Activated CD4-positive, alpha-beta T cell treated with anti-CD3 and anti-CD28 coated beads for 36 hours (primary cell): ENCODE results near the gene CORT. TPM values are rescaled to one million over a fixed set of nuclear protein-coding genes. Genes with fewer than 3 reads are reported as not detected.
"Not testable (repeated sequence)": the region's sequence is repeated elsewhere in the genome, so short reads cannot be mapped to it uniquely, and the experiment has no call there.

ENCODE experiments used
- ATAC-seq: fragments of 200-7000 bp; cut with Tn5 transposase; one replicate; pipeline ENCODE4 v1.10.0; 2021; ENCODE audit warnings: mild to moderate bottlenecking, moderate library complexity
- CTCF ChIA-PET: fragments of 350-600 bp; sonication (Branson Sonifier 250); formaldehyde crosslinking; loops from one replicate; lab custom pipeline; 2021; ENCODE audit warnings: antibody characterized with exemption; lab: Charles Lee
- POLR2A ChIA-PET: fragments of 350-600 bp; sonication (Branson Sonifier 250); formaldehyde crosslinking; loops from one replicate; lab custom pipeline; 2021; ENCODE audit warnings: antibody characterized with exemption, inconsistent platforms; lab: Charles Lee
- DNase-seq: peaks from one replicate; pipeline ENCODE4 v3.0.0-alpha.2; 2020
- H3K27ac Mint-ChIP-seq: one replicate; pipeline ENCODE4 v1.8.0; 2021; ENCODE audit warnings: mixed read lengths
- H3K27me3 Mint-ChIP-seq: one replicate; pipeline ENCODE4 v1.8.0; 2021; ENCODE audit warnings: mixed read lengths
- H3K36me3 Mint-ChIP-seq: one replicate; pipeline ENCODE4 v1.8.0; 2021; ENCODE audit warnings: low read depth, mixed read lengths
- H3K4me1 Mint-ChIP-seq: one replicate; pipeline ENCODE4 v1.8.0; 2021; ENCODE audit warnings: mixed read lengths
- H3K4me3 Mint-ChIP-seq: one replicate; pipeline ENCODE4 v1.8.0; 2021; ENCODE audit warnings: mild to moderate bottlenecking, moderate library complexity, mixed read lengths
- H3K9me3 Mint-ChIP-seq: one replicate; pipeline ENCODE4 v1.8.0; 2021; ENCODE audit warnings: low read depth, mixed read lengths
- intact Hi-C, 2 experiments: fragments of 100-400 bp; cut with DNase I in 1 of 2; cut with micrococcal nuclease in 1 of 2; formaldehyde crosslinking; loops; one replicate each; pipeline versions ENCODE4 v1.14.2 to v1.15.1; 2022 to 2024; cut with DNase I, micrococcal nuclease
- total RNA-seq, 2 experiments: library from RNA; stranded (reverse); gene quantifications; one replicate each; pipeline ENCODE4 v1.2.3, GENCODE V29; 2021

The CORT gene, protein sequence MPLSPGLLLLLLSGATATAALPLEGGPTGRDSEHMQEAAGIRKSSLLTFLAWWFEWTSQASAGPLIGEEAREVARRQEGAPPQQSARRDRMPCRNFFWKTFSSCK
- under 1 TPM in 1 of 2 experiments, not detected in 1; 0.16 TPM for total RNA-seq

GRCh38 chr1:10449751-10450150 is at the start of gene CORT:
Gene CORT (plus strand): TSS chr1:10450031. CDS start chr1:10450224, 193 bp downstream.
- no peak for DNase-seq
- POLR2A ChIA-PET: interaction anchor here (0.5 to 0.6 kb wide), 2 partner anchors 9 to 920 kb away, joined by 3 read pairs; no protein-coding TSS in a partner anchor
- intact Hi-C loops: no loop called here
- H3K27me3 Mint-ChIP-seq: no peaks in the 10 kb centered on the region
- peaks cover 11% of the 10 kb centered on the region for H3K36me3 Mint-ChIP-seq
- no peak within 1 kb of the TSS for H3K27ac Mint-ChIP-seq
- H3K4me3 Mint-ChIP-seq: no peak within 1 kb of the TSS
- CTCF ChIA-PET: interaction anchor here (0.6 to 1.0 kb wide), 3 partner anchors 13 to 45 kb away, joined by 3 to 4 read pairs (median 3); no protein-coding TSS in a partner anchor
- H3K9me3 Mint-ChIP-seq: no peaks in the 10 kb centered on the region
- peaks cover 3% of the 10 kb centered on the region for H3K4me1 Mint-ChIP-seq
- ATAC-seq: no peak

- ChIA-PET POLR2A (no interaction called here), CTCF (interaction anchor here (0.6 to 1.4 kb wide), 4 partner anchors 13 to 1542 kb away, joined by 3 to 4 read pairs (median 3); no protein-coding TSS in a partner anchor)
These were observed 48.5 kb upstream of the CORT start for GRCh38 chr1:10401281-10401680.

DNA sequence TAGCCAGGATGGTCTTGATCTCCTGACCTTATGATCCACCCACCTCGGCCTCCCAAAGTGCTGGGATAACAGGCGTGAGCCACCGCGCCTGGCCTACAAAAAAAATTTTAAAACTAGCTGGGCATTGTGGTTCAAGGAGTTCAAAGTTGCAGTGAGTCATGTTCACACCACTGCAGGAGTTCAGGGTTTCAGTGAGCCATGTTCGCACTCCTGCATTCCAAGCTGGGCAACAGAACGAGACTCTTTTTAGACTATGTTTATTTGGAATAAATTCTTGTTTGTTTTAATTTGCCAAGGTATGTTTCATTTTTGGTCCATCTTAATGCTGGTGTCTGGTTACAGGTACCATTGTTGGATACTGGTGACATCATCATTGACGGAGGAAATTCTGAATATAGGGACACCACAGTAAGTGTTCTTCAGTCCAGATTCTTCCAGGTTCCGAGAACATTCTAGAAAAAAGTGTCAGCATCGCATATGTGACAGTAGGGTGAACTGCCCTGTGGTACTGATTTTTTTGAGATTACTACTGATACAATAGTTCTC is 47.0 kb upstream of the CORT start:
- DNase-seq: no peak
- Mint-ChIP-seq H3K4me3 (no peak overlapping the region), H3K36me3 (peaks cover 49% of the 10 kb centered on the region), H3K4me1 (peaks cover 31% of the 10 kb centered on the region), H3K27me3 (no peaks in the 10 kb centered on the region), H3K27ac (no peak overlapping the region), H3K9me3 (no peaks in the 10 kb centered on the region)
- POLR2A ChIA-PET: no interaction called here
- no peak for ATAC-seq
- CTCF ChIA-PET: no interaction called here
- intact Hi-C loops: no loop called here

More at GRCh38 chr1:10401281-10401680, 48.5 kb upstream of the CORT start:
- Mint-ChIP-seq H3K4me3 (no peak overlapping the region), H3K9me3 (no peaks in the 10 kb centered on the region), H3K27me3 (no peaks in the 10 kb centered on the region), H3K4me1 (peaks cover 31% of the 10 kb centered on the region), H3K27ac (no peak overlapping the region), H3K36me3 (peaks cover 34% of the 10 kb centered on the region)
- no peak for DNase-seq
- intact Hi-C loops: no loop called here
- no peak for ATAC-seq

GRCh38 chr1:10407201-10407600 is 42.6 kb upstream of the CORT start:
- ChIA-PET POLR2A (no interaction called here), CTCF (interaction anchor here (0.6 kb wide), 1 partner anchor 42 kb away, joined by 3 read pairs; no protein-coding TSS in a partner anchor)
- peaks cover 54% of the 10 kb centered on the region for H3K36me3 Mint-ChIP-seq
- H3K27ac Mint-ChIP-seq: no peak overlapping the region
- no peaks in the 10 kb centered on the region for H3K9me3 Mint-ChIP-seq
- ATAC-seq (no peak), DNase-seq (no peak)
- no peak overlapping the region for H3K4me3 Mint-ChIP-seq
- intact Hi-C loops: no loop called here
- H3K27me3 Mint-ChIP-seq: no peaks in the 10 kb centered on the region
- peaks cover 9% of the 10 kb centered on the region for H3K4me1 Mint-ChIP-seq

DNA sequence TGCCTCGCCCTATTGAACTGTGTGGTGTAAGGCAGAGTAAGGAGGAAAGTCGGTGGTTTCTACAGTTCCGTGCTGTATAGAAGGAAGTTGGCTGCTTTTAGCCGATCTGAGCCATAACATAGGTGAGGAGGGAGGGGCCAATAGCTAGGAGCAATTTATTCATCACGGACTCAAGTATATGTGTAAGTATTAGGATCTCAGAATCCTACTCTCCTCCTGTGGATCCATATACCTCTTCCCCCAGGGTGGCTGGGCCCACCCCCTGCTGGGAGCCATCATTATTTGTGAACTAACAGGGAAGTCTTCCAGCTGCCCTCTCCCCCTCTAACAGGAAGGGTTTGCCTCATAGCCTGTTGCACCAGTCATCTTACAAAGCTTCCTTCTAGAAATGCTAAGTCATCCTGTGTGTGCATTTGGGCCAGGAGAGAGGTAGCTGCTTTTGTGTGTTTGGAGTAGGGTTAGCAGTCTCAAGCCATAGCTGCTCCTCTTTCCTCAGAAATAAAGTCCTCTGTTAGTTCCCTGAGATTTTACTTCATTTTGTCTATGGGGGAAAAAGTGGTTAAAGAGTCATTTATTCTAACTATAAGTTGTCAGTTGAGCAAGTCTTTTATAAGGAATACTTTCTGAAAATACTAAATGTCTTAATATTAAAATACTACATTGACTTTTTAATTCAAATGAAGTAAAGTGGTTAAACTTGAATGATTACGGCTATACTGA is 34.5 kb upstream of the CORT start:
- Mint-ChIP-seq H3K27me3 (no peaks in the 10 kb centered on the region), H3K27ac (peak overlapping the region; percentile 83), H3K36me3 (peaks cover 51% of the 10 kb centered on the region), H3K4me3 (no peak overlapping the region), H3K9me3 (no peaks in the 10 kb centered on the region), H3K4me1 (peaks cover 6% of the 10 kb centered on the region)
- no peak for DNase-seq
- ChIA-PET POLR2A (interaction anchor here (0.6 kb wide), 1 partner anchor 149 kb away, joined by 3 read pairs; no protein-coding TSS in a partner anchor), CTCF (interaction anchor here (0.6 to 1.0 kb wide), 2 partner anchors 15 to 277 kb away, joined by 4 read pairs; partner anchors contain the start of gene CENPS)
- peak; percentile 68 for ATAC-seq
- intact Hi-C loops: no loop called here

DNA sequence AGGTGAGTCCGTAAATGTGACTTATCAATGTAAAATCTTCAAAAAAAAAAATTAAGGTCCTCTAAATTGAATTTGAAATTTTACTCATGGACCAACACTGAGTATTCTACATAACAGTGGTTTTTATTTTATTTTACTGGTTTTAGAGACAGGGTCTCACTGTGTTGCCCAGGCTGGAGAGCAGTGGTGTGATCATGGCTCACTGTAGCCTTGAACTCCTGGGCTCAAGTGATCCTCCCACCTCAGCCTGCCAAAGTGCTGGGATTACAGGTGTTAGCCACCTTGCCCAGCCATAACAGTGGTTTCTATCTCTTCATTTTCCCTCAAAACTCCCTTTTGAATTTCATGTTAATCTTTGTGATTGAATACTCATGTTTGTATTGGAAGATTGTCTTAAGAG is 33.9 kb upstream of the CORT start:
- H3K36me3 Mint-ChIP-seq: peaks cover 49% of the 10 kb centered on the region
- H3K4me3 Mint-ChIP-seq, DNase-seq, ATAC-seq, H3K4me1 Mint-ChIP-seq, POLR2A ChIA-PET, H3K27ac Mint-ChIP-seq, H3K9me3 Mint-ChIP-seq, intact Hi-C loops, H3K27me3 Mint-ChIP-seq: not testable (repeated sequence)
- CTCF ChIA-PET: interaction anchor here (0.9 to 1.0 kb wide), 2 partner anchors 14 to 78 kb away, joined by 3 to 4 read pairs; partner anchors contain the start of gene CENPS

GRCh38 chr1:10418741-10419140 is 31.1 kb upstream of the CORT start:
- H3K36me3 Mint-ChIP-seq: peaks cover 29% of the 10 kb centered on the region
- H3K27ac Mint-ChIP-seq, DNase-seq, intact Hi-C loops, H3K9me3 Mint-ChIP-seq, H3K27me3 Mint-ChIP-seq, H3K4me1 Mint-ChIP-seq, CTCF ChIA-PET, ATAC-seq, H3K4me3 Mint-ChIP-seq: not testable (repeated sequence)
- POLR2A ChIA-PET: interaction anchor here (0.6 kb wide), 2 partner anchors 47 to 253 kb away, joined by 3 to 4 read pairs; no protein-coding TSS in a partner anchor

DNA sequence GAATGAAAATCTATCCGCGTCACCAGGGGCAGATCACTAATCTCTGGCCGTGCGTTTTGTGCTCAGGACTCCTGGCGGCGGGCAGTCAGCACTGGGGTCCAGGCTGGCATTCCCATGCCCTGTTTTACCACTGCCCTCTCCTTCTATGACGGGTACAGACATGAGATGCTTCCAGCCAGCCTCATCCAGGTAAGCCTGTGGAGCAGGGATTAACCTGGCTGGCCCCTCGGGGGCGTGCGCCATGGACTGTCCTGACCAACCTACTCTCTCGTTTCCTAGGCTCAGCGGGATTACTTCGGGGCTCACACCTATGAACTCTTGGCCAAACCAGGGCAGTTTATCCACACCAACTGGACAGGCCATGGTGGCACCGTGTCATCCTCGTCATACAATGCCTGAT is 30.5 kb upstream of the CORT start:
- POLR2A ChIA-PET: no interaction called here
- peaks cover 29% of the 10 kb centered on the region for H3K36me3 Mint-ChIP-seq
- intact Hi-C loops: no loop called here

DNA sequence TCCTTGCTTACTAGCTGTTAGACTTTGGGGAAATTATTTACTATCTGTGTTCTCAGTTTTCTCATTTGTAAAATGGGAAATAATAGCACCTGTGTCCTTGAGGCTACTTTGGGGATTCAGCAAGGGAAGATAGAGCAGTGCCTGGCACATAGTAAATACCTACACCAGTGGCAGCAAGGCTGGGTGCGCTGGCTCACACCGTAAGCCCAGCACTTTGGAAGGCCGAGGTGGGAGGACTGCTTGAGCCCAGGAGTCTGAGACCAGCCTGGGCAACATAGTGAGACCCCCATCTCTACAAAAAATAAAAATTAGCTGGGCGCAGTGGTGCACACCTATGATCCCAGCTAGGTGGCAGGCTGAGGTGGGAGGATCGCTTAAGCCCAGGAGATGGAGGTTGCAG is 28.2 kb upstream of the CORT start:
- intact Hi-C loops: no loop called here
- Mint-ChIP-seq H3K4me3 (no peak overlapping the region), H3K27ac (no peak overlapping the region), H3K4me1 (no peaks in the 10 kb centered on the region), H3K27me3 (no peaks in the 10 kb centered on the region), H3K9me3 (no peaks in the 10 kb centered on the region), H3K36me3 (peaks cover 20% of the 10 kb centered on the region)
- DNase-seq (no peak), ATAC-seq (no peak)
- POLR2A ChIA-PET: no interaction called here
- CTCF ChIA-PET: interaction anchor here (0.6 to 1.0 kb wide), 3 partner anchors 9 to 435 kb away, joined by 3 to 5 read pairs (median 3); no protein-coding TSS in a partner anchor

More for the DNA sequence above, 30.5 kb upstream of the CORT start:
- no peak for DNase-seq
- peaks cover 6% of the 10 kb centered on the region for H3K4me1 Mint-ChIP-seq
- H3K4me3 Mint-ChIP-seq: no peak overlapping the region
- H3K27ac Mint-ChIP-seq: no peak overlapping the region
- no peaks in the 10 kb centered on the region for H3K9me3 Mint-ChIP-seq
- CTCF ChIA-PET: no interaction called here
- no peak for ATAC-seq
- no peaks in the 10 kb centered on the region for H3K27me3 Mint-ChIP-seq

- Mint-ChIP-seq H3K36me3 (peaks cover 12% of the 10 kb centered on the region), H3K27ac (no peak overlapping the region), H3K4me3 (no peak overlapping the region), H3K27me3 (no peaks in the 10 kb centered on the region), H3K4me1 (peaks cover 2% of the 10 kb centered on the region), H3K9me3 (no peaks in the 10 kb centered on the region)
- no peak for ATAC-seq
- POLR2A ChIA-PET: interaction anchor here (0.7 kb wide), 1 partner anchor 24 kb away, joined by 3 read pairs; no protein-coding TSS in a partner anchor
- intact Hi-C loops: no loop called here
- CTCF ChIA-PET: no interaction called here
- DNase-seq: no peak
These were observed 25.8 kb upstream of the CORT start for GRCh38 chr1:10424034-10424433.

GRCh38 chr1:10424651-10425050 is 25.2 kb upstream of the CORT start:
- Mint-ChIP-seq H3K36me3 (peaks cover 7% of the 10 kb centered on the region), H3K4me1 (peaks cover 6% of the 10 kb centered on the region), H3K4me3 (no peak overlapping the region), H3K27me3 (no peaks in the 10 kb centered on the region), H3K9me3 (no peaks in the 10 kb centered on the region), H3K27ac (no peak overlapping the region)
- ChIA-PET POLR2A (no interaction called here), CTCF (no interaction called here)
- DNase-seq: no peak
- no peak for ATAC-seq
- intact Hi-C loops: loop anchor here in 1 of 2 experiments (5.0 kb wide), 1 partner anchor 472 kb away; no protein-coding TSS in a partner anchor
